HG02642 (cell line): ENCODE measurements around the gene KIF6.
"Not testable (repeated sequence)": the region's sequence is repeated elsewhere in the genome, so short reads cannot be mapped to it uniquely, and the experiment has no call there.

Source experiments
- ATAC-seq: cut with Tn5 transposase; IDR thresholded peaks from one replicate; pipeline ENCODE4 v1.9.1; 2021; ENCODE audit warnings: mild to moderate bottlenecking; ENCODE audit not compliant: unreplicated experiment, poor library complexity

KIF6 gene

GRCh38 chr6:39724787-39725631, at the start of gene KIF6:
Gene KIF6 (minus strand): TSS chr6:39725408. CDS start chr6:39725310, 98 bp downstream.
- ATAC-seq = peak; percentile 99

- no peak for ATAC-seq
Observed at GRCh38 chr6:39773782-39774181, 48.6 kb upstream of the KIF6 start.

- no peak for ATAC-seq
Observed at GRCh38 chr6:39772559-39773273, 47.5 kb upstream of the KIF6 start.

GRCh38 chr6:39770446-39770845, 45.2 kb upstream of the KIF6 start:
- no peak for ATAC-seq

GRCh38 chr6:39769012-39769411, 43.8 kb upstream of the KIF6 start:
- ATAC-seq = no peak

GRCh38 chr6:39765508-39766065, 40.4 kb upstream of the KIF6 start:
- ATAC-seq = no peak

- no peak for ATAC-seq
Observed at GRCh38 chr6:39760226-39760952, 35.2 kb upstream of the KIF6 start.

GRCh38 chr6:39758905-39759605, 33.8 kb upstream of the KIF6 start:
- ATAC-seq = no peak

- ATAC-seq = no peak
Observed at GRCh38 chr6:39756582-39756981, 31.4 kb upstream of the KIF6 start.

GRCh38 chr6:39755231-39755630, 30.0 kb upstream of the KIF6 start:
- ATAC-seq = no peak

- no peak for ATAC-seq
Observed at GRCh38 chr6:39754514-39755115, 29.4 kb upstream of the KIF6 start.

- ATAC-seq = no peak
Observed at GRCh38 chr6:39753725-39754045, 28.5 kb upstream of the KIF6 start.

- no peak for ATAC-seq
Observed at GRCh38 chr6:39752835-39753724, 27.9 kb upstream of the KIF6 start.

GRCh38 chr6:39746795-39747194, 21.6 kb upstream of the KIF6 start:
- ATAC-seq = no peak

GRCh38 chr6:39733704-39734103, 8.5 kb upstream of the KIF6 start:
- ATAC-seq = no peak

- ATAC-seq = no peak
Observed at GRCh38 chr6:39731565-39731964, 6.4 kb upstream of the KIF6 start.

GRCh38 chr6:39729945-39730344, 4.7 kb upstream of the KIF6 start:
- ATAC-seq = no peak

GRCh38 chr6:39725632-39725997, 407 bp upstream of the KIF6 start:
- no peak for ATAC-seq

GRCh38 chr6:39723350-39723749, 1.9 kb downstream of the KIF6 start:
- not testable (repeated sequence) for ATAC-seq
